Measurements from ENCODE around the gene MTUS2.

The MTUS2 gene

GRCh38 chr13:29497137-29497654 lies 677.1 kb downstream of the MTUS2 start:
- no peak for DNase-seq (ENCODE audit: extremely low read depth, low read depth)
- H3K4me3 ChIP-seq (replicated peaks; ENCODE audit: low read depth, low read length) = no peak overlapping the region
- no peak for TF ChIP-seq CTCF (IDR thresholded peaks at IDR 0.05; ENCODE audit: low read depth, low read length, missing control alignments)

- no peak overlapping the region for H3K4me3 ChIP-seq (replicated peaks; ENCODE audit: low read depth, low read length)
- no peak for DNase-seq (ENCODE audit: extremely low read depth, low read depth)
- TF ChIP-seq CTCF (IDR thresholded peaks at IDR 0.05; ENCODE audit: low read depth, low read length, missing control alignments) = no peak
These were observed 678.4 kb downstream of the MTUS2 start for GRCh38 chr13:29498426-29499040.

GRCh38 chr13:29499506-29500165 lies 679.5 kb downstream of the MTUS2 start:
- no peak overlapping the region for H3K4me3 ChIP-seq (replicated peaks; ENCODE audit: low read depth, low read length)
- DNase-seq (ENCODE audit: extremely low read depth, low read depth) = no peak
- TF ChIP-seq CTCF (IDR thresholded peaks at IDR 0.05; ENCODE audit: low read depth, low read length, missing control alignments) = no peak

GRCh38 chr13:29500386-29500785 lies 680.2 kb downstream of the MTUS2 start:
- TF ChIP-seq CTCF (IDR thresholded peaks at IDR 0.05; ENCODE audit: low read depth, low read length, missing control alignments) = no peak

GRCh38 chr13:29501674-29502073 lies 681.5 kb downstream of the MTUS2 start:
- no peak for DNase-seq (ENCODE audit: extremely low read depth, low read depth)
- no peak overlapping the region for H3K4me3 ChIP-seq (replicated peaks; ENCODE audit: low read depth, low read length)
- TF ChIP-seq CTCF (IDR thresholded peaks at IDR 0.05; ENCODE audit: low read depth, low read length, missing control alignments) = no peak

More at GRCh38 chr13:29500386-29500785, 680.2 kb downstream of the MTUS2 start:
- no peak overlapping the region for H3K4me3 ChIP-seq (replicated peaks; ENCODE audit: low read depth, low read length)
- no peak for DNase-seq (ENCODE audit: extremely low read depth, low read depth)

GRCh38 chr13:29502391-29503008 lies 682.4 kb downstream of the MTUS2 start:
- no peak overlapping the region for H3K4me3 ChIP-seq (replicated peaks; ENCODE audit: low read depth, low read length)
- no peak for TF ChIP-seq CTCF (IDR thresholded peaks at IDR 0.05; ENCODE audit: low read depth, low read length, missing control alignments)
- no peak for DNase-seq (ENCODE audit: extremely low read depth, low read depth)

Data from HFF-Myc (cell line).